Endothelial cell of umbilical vein (primary cell): ENCODE measurements around the gene EFTUD2. TPM values are rescaled to one million over a fixed set of nuclear protein-coding genes. Genes with fewer than 3 reads are reported as not detected.

Experiments used
- BruUV-seq: library from RNA; stranded (reverse); fragments of 400-500 nt; replicated peaks from 2 replicates; lab custom pipeline; 2021; lab: Mats Ljungman, UMichigan
- CTCF ChIA-PET: fragments of 300-600, 350-600 bp; sonication (Branson Sonifier 250); formaldehyde crosslinking; loops from one replicate; lab custom pipeline; 2021; ENCODE audit warnings: antibody characterized with exemption, inconsistent platforms; lab: Charles Lee
- POLR2A ChIA-PET: fragments of 300-600, 350-600 bp; sonication (Branson Sonifier 250); formaldehyde crosslinking; loops from one replicate; lab custom pipeline; 2021; ENCODE audit warnings: antibody characterized with exemption, inconsistent platforms; lab: Charles Lee
- DNase-seq: peaks from one replicate; pipeline ENCODE4 v3.0.0-alpha.2; 2011; ENCODE audit warnings: low read depth, low spot score
- FAIRE-seq: peaks from 2 replicates; lab custom pipeline; 2011; peaks lifted over from hg19 to GRCh38; lab: Jason Lieb, UNC
- H2AFZ ChIP-seq: 2 replicates; pipeline ENCODE4 v1.6.0; 2012; ENCODE audit warnings: low read depth, low read length, control low read depth, inconsistent platforms
- H3K27ac ChIP-seq: 2 replicates; pipeline ENCODE4 v1.5.1; 2011; ENCODE audit warnings: low read depth, mild to moderate bottlenecking, control low read depth, low read length, moderate library complexity; ENCODE audit not compliant: insufficient read depth
- H3K27me3 ChIP-seq, 2 experiments: 2 replicates each; pipeline versions ENCODE4 v1.6.0 to v1.6.1; 2011; ENCODE audit warnings: low read length in 2 of 2, mixed read lengths in 1 of 2; ENCODE audit not compliant: control insufficient read depth in 2 of 2, insufficient read depth in 2 of 2
- H3K36me3 ChIP-seq, 2 experiments: 2 replicates in 1 of 2; 3 replicates in 1 of 2; pipeline ENCODE4 v1.5.1; 2011; ENCODE audit warnings: low read length in 2 of 2, mild to moderate bottlenecking in 1 of 2, moderate library complexity in 1 of 2; ENCODE audit not compliant: control insufficient read depth in 2 of 2, insufficient read depth in 2 of 2; ENCODE audit errors: extremely low read depth in 1 of 2
- H3K4me1 ChIP-seq: 3 replicates; pipeline ENCODE4 v1.5.1; 2011; ENCODE audit warnings: mild to moderate bottlenecking, low read length; ENCODE audit not compliant: control insufficient read depth, insufficient read depth; ENCODE audit errors: extremely low read depth
- H3K4me2 ChIP-seq: 2 replicates; pipeline ENCODE4 v1.6.1; 2011; ENCODE audit warnings: low read length, control low read depth, mixed read lengths; ENCODE audit not compliant: insufficient read depth
- H3K4me3 ChIP-seq, 3 experiments: fragments of 200-600 bp in 1 of 3; sonication (generic), shearing (Covaris generic) in 1 of 3; replicated peaks in 1 of 3; 2 replicates each; pipeline ENCODE4 v1.5.1; 2011 to 2016; ENCODE audit warnings: control low read depth in 3 of 3, low read length in 3 of 3, mild to moderate bottlenecking in 2 of 3, inconsistent platforms in 1 of 3, low read depth in 1 of 3, moderate library complexity in 1 of 3; ENCODE audit not compliant: insufficient read depth in 1 of 3
- H3K79me2 ChIP-seq: 2 replicates; pipeline ENCODE4 v1.6.0; 2012; ENCODE audit warnings: low read length, inconsistent platforms; ENCODE audit not compliant: control insufficient read depth, insufficient read depth
- H3K9ac ChIP-seq: replicated peaks from 2 replicates; pipeline ENCODE3; 2011; ENCODE audit warnings: low read length, control low read depth; ENCODE audit not compliant: insufficient read depth; ENCODE audit errors: extremely low read depth
- H3K9me1 ChIP-seq: replicated peaks from 3 replicates; pipeline ENCODE4 v1.6.0; 2011; ENCODE audit warnings: mild to moderate bottlenecking, low read length; ENCODE audit not compliant: control insufficient read depth, insufficient read depth; ENCODE audit errors: extremely low read depth
- H3K9me3 ChIP-seq: replicated peaks from 2 replicates; pipeline ENCODE4 v1.5.1; 2012; ENCODE audit warnings: low read length, inconsistent platforms; ENCODE audit not compliant: control insufficient read depth, insufficient read depth
- H4K20me1 ChIP-seq: replicated peaks from 2 replicates; pipeline ENCODE3; 2011; ENCODE audit warnings: mild to moderate bottlenecking, low read length; ENCODE audit not compliant: control insufficient read depth, insufficient read depth; ENCODE audit errors: extremely low read depth
- CTCF ChIP-seq, 2 donors: IDR thresholded peaks; 1 replicate in 1 of 2; 2 replicates in 1 of 2; pipeline ENCODE4 v1.5.1; 2011; ENCODE audit warnings: low read length in 2 of 2, mild to moderate bottlenecking in 2 of 2, moderate library complexity in 2 of 2, control low read depth in 1 of 2, inconsistent platforms in 1 of 2, low read depth in 1 of 2; ENCODE audit not compliant: insufficient read depth in 1 of 2; ENCODE audit errors: extremely low read depth in 1 of 2
- EZH2 ChIP-seq: IDR thresholded peaks from 2 replicates; pipeline ENCODE4 v1.6.1; 2012; ENCODE audit warnings: borderline replicate concordance, low read depth, mild to moderate bottlenecking, moderate library complexity, low read length, inconsistent platforms; ENCODE audit not compliant: severe bottlenecking
- FOS ChIP-seq: IDR thresholded peaks from 2 replicates; pipeline ENCODE4 v1.6.1; 2011; ENCODE audit warnings: mild to moderate bottlenecking, low read length, moderate library complexity, borderline replicate concordance; ENCODE audit not compliant: insufficient read depth
- GATA2 ChIP-seq: IDR thresholded peaks from 2 replicates; pipeline ENCODE4 v1.7.0; 2011; ENCODE audit warnings: low read depth, mild to moderate bottlenecking, moderate library complexity, mixed read lengths, low read length; ENCODE audit not compliant: insufficient read length, insufficient read depth
- JUN ChIP-seq: IDR thresholded peaks from 2 replicates; pipeline ENCODE4 v1.6.1; 2011; ENCODE audit warnings: borderline replicate concordance, low read depth; ENCODE audit not compliant: insufficient read length, insufficient read depth
- MYC ChIP-seq: IDR thresholded peaks from one replicate; pipeline ENCODE4 v1.6.1; 2011; ENCODE audit warnings: mild to moderate bottlenecking, low read depth, low read length
- POLR2A ChIP-seq: IDR thresholded peaks from 2 replicates; pipeline ENCODE4 v1.6.1; 2012; ENCODE audit warnings: low read depth, mild to moderate bottlenecking, control low read depth, low read length
- POLR2AphosphoS5 ChIP-seq: IDR thresholded peaks from 2 replicates; pipeline ENCODE4 v1.6.1; 2012; ENCODE audit warnings: low read depth, mild to moderate bottlenecking, control low read depth, low read length, moderate library complexity; ENCODE audit not compliant: insufficient read depth
- dilution Hi-C: fragments of 300-500 bp; cut with MboI; formaldehyde crosslinking; loops from one replicate; pipeline ENCODE4 v1.15.0; 2019; ENCODE audit warnings: low sequenced_read_pairs; ENCODE audit not compliant: extremely low pct_ligation_motif_present
- intact Hi-C: fragments of 100-400 bp; cut with micrococcal nuclease; formaldehyde crosslinking; loops from one replicate; pipeline ENCODE4 v1.10.0; 2022
- polyA plus RNA-seq, 4 experiments: library from polyadenylated mRNA; depleted of rRNA in 3 of 4; stranded (reverse) in 3 of 4; unstranded in 1 of 4; fragments of >200 nt; gene quantifications; 2 replicates each; pipeline versions ENCODE4 v1.2.1 to v1.2.3, GENCODE V29; 2011 to 2012; ENCODE audit warnings: missing spikeins in 1 of 4
- total RNA-seq: library from RNA; stranded (reverse); gene quantifications from 2 replicates; pipeline ENCODE4 v1.2.3, GENCODE V29; 2021
- TF ChIP-seq, protein P1 (sequence below): IDR thresholded peaks from 2 replicates; pipeline ENCODE4 v1.6.1; 2011; ENCODE audit not compliant: insufficient read depth, insufficient read length

Gene EFTUD2
- total and polyA plus RNA-seq, 2 donors (not counting 3 experiments of a cell fraction or from before 2014, with no cell fraction given): 125 to 170 TPM

GRCh38 chr17:44884941-44885340, 14.3 kb downstream of the EFTUD2 start:
- DNase-seq: no peak
- peaks cover 3% of the 10 kb centered on the region for H3K9me1 ChIP-seq
- TF ChIP-seq, protein P1, sequence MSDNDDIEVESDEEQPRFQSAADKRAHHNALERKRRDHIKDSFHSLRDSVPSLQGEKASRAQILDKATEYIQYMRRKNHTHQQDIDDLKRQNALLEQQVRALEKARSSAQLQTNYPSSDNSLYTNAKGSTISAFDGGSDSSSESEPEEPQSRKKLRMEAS: no peak
- TF ChIP-seq JUN (no peak), MYC (no peak), POLR2AphosphoS5 (no peak)
- H3K4me3 ChIP-seq: no peak overlapping the region
- ChIA-PET POLR2A (no interaction called here), CTCF (interaction anchor here (1.4 to 9.3 kb wide), 2 partner anchors 10 to 109 kb away, joined by 3 to 295 read pairs; no protein-coding TSS in a partner anchor)
- peaks cover 33% of the 10 kb centered on the region for H3K79me2 ChIP-seq
- H3K9ac ChIP-seq: no peak overlapping the region
- no peak for FAIRE-seq
- H3K27me3 ChIP-seq: no peaks in the 10 kb centered on the region
- intact Hi-C loops (no loop called here), dilution Hi-C loops (no loop called here)
- no peaks in the 10 kb centered on the region for H4K20me1 ChIP-seq
- no TSS peak for BruUV-seq
- H3K27ac ChIP-seq: no peak overlapping the region
- H3K36me3 ChIP-seq: peaks cover 28 to 48% of the 10 kb centered on the region in 2 experiments
- H2AFZ ChIP-seq: no peak overlapping the region
- H3K4me2 ChIP-seq: no peak overlapping the region
- no peaks in the 10 kb centered on the region for H3K9me3 ChIP-seq
- no peaks in the 10 kb centered on the region for H3K4me1 ChIP-seq

- POLR2A ChIA-PET: no interaction called here
- peaks cover 30 to 44% of the 10 kb centered on the region in 2 experiments for H3K36me3 ChIP-seq
Measured at GRCh38 chr17:44881145-44881544, 18.1 kb downstream of the EFTUD2 start.

More at GRCh38 chr17:44881145-44881544, 18.1 kb downstream of the EFTUD2 start:
- no peak overlapping the region for H2AFZ ChIP-seq
- no peak for TF ChIP-seq POLR2AphosphoS5
- no peak for TF ChIP-seq EZH2
- no peak for TF ChIP-seq JUN
- TF ChIP-seq, protein P1: no peak
- no peak for TF ChIP-seq POLR2A
- TF ChIP-seq MYC: no peak
- TF ChIP-seq FOS: no peak
- TF ChIP-seq GATA2: no peak
- TF ChIP-seq CTCF (IDR thresholded peaks at IDR 0.05; ENCODE audit: extremely low read depth in 1 of 2, insufficient read depth in 1 of 2, low read depth in 1 of 2, low read length in 2 of 2): no peak
- DNase-seq (no peak), FAIRE-seq (no peak)
- dilution Hi-C loops (no loop called here), intact Hi-C loops (no loop called here)
- no peak overlapping the region for H3K27ac ChIP-seq
- H3K27me3 ChIP-seq: no peaks in the 10 kb centered on the region
- H3K4me2 ChIP-seq: no peak overlapping the region
- H3K79me2 ChIP-seq: no peaks in the 10 kb centered on the region
- no peaks in the 10 kb centered on the region for H3K9me1 ChIP-seq
- no peaks in the 10 kb centered on the region for H4K20me1 ChIP-seq
- CTCF ChIA-PET: interaction anchor here (0.9 to 9.3 kb wide), 7 partner anchors 17 to 254 kb away, joined by 3 to 295 read pairs (median 3); partner anchors contain the start of genes ACBD4 and EFTUD2
- no TSS peak for BruUV-seq
- H3K4me3 ChIP-seq: no peak overlapping the region
- H3K9ac ChIP-seq: no peak overlapping the region
- H3K9me3 ChIP-seq: no peaks in the 10 kb centered on the region
- no peaks in the 10 kb centered on the region for H3K4me1 ChIP-seq
